ENCODE measurements around the gene SSC5D.

The SSC5D gene

DNA sequence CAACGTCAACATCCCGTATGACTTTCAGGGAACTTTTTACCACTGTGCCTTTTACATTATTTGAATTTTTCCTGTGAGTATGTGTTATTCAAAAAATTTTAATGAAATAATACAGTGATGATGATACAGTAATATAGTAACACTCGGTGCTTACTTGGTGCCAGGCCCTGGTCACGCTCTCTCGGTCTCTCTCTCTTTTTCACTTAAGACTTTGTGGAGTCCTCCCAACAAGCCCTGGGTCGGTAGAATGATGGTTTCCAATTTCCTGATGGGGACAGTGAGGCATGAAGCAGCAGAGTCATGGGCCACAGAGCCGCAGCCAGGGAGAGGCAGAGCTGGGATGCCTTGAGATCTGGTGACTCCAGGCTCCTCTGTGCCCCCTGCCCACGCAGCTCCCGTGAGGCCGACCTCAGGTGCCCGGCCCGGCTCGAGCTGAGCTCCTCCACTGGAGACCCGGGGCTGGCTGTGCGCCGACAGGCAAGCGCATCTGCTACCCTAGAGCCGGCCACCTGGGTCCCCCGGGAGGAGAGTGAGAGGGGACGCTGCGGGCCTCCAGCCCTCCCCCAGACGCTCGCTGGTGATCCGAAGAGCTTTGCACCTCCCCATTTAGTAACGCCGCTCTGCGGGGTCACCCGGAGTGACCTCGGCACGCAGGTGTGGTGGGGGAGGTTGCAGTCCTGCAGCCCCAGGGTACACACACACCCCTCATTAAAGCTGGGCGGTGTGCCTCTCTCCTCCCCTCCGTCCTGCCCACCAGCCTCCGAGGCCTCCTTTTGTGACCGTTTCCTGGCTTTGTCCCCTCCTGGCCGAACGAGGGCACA, 61.5 kb downstream of the SSC5D start:
- TF ChIP-seq TCF12 (IDR thresholded peaks at IDR 0.05; ENCODE audit: low read depth), result 0 out of 2 replicates have a peak, but pooled peaks have one; percentile 10
- TF ChIP-seq TEAD4 (IDR thresholded peaks at IDR 0.05), result peak; percentile 51; the same call in 1 of the 2 replicates
- TF ChIP-seq TAF1 (IDR thresholded peaks at IDR 0.05; ENCODE audit: low read depth), result no peak
- TF ChIP-seq NFIC (IDR thresholded peaks at IDR 0.05), result no peak
- TF ChIP-seq, protein P1, sequence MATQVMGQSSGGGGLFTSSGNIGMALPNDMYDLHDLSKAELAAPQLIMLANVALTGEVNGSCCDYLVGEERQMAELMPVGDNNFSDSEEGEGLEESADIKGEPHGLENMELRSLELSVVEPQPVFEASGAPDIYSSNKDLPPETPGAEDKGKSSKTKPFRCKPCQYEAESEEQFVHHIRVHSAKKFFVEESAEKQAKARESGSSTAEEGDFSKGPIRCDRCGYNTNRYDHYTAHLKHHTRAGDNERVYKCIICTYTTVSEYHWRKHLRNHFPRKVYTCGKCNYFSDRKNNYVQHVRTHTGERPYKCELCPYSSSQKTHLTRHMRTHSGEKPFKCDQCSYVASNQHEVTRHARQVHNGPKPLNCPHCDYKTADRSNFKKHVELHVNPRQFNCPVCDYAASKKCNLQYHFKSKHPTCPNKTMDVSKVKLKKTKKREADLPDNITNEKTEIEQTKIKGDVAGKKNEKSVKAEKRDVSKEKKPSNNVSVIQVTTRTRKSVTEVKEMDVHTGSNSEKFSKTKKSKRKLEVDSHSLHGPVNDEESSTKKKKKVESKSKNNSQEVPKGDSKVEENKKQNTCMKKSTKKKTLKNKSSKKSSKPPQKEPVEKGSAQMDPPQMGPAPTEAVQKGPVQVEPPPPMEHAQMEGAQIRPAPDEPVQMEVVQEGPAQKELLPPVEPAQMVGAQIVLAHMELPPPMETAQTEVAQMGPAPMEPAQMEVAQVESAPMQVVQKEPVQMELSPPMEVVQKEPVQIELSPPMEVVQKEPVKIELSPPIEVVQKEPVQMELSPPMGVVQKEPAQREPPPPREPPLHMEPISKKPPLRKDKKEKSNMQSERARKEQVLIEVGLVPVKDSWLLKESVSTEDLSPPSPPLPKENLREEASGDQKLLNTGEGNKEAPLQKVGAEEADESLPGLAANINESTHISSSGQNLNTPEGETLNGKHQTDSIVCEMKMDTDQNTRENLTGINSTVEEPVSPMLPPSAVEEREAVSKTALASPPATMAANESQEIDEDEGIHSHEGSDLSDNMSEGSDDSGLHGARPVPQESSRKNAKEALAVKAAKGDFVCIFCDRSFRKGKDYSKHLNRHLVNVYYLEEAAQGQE (IDR thresholded peaks at IDR 0.05; ENCODE audit: low read depth), result no peak
- TF ChIP-seq CEBPB (IDR thresholded peaks at IDR 0.05), result no peak
- TF ChIP-seq, protein P2, sequence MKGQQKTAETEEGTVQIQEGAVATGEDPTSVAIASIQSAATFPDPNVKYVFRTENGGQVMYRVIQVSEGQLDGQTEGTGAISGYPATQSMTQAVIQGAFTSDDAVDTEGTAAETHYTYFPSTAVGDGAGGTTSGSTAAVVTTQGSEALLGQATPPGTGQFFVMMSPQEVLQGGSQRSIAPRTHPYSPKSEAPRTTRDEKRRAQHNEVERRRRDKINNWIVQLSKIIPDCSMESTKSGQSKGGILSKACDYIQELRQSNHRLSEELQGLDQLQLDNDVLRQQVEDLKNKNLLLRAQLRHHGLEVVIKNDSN (IDR thresholded peaks at IDR 0.05), result no peak
- TF ChIP-seq, protein P3, sequence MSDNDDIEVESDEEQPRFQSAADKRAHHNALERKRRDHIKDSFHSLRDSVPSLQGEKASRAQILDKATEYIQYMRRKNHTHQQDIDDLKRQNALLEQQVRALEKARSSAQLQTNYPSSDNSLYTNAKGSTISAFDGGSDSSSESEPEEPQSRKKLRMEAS (IDR thresholded peaks at IDR 0.05), result 0 out of 2 replicates have a peak, but pooled peaks have one; percentile 6
- no peak for TF ChIP-seq RAD21 (IDR thresholded peaks at IDR 0.05; ENCODE audit: low read depth)
- TF ChIP-seq EP300 (IDR thresholded peaks at IDR 0.05; ENCODE audit: borderline replicate concordance), result no peak
- no peak; the same call in 1 of the 2 replicates for TF ChIP-seq ZBTB7A (IDR thresholded peaks at IDR 0.05; ENCODE audit: low read depth)
- no peak for TF ChIP-seq YY1 (IDR thresholded peaks at IDR 0.05; ENCODE audit: low read depth)
- no peak for TF ChIP-seq CREB1 (IDR thresholded peaks at IDR 0.05; ENCODE audit: low read depth)
- no peak for TF ChIP-seq EGR1 (IDR thresholded peaks at IDR 0.05)
- TF ChIP-seq FOXM1 (IDR thresholded peaks at IDR 0.05; ENCODE audit: borderline replicate concordance, low read depth), result no peak

DNA sequence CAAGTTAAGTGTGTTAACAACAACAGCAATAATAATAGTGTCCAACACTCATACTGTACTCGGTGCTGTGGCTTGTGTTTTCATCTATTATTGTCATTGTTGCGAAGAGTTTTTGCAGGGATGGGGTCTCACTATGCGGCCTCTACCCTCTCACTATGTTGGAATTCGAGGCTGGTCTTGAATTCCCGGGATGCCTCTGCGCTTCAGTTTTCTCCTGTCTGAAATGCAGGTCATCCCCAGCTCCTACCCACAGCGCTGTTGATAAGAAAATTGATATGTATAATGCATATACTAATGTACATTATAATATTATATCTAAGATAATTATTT, 62.0 kb downstream of the SSC5D start:
- TF ChIP-seq ZBTB7A (IDR thresholded peaks at IDR 0.05; ENCODE audit: low read depth) (no peak), TAF1 (IDR thresholded peaks at IDR 0.05; ENCODE audit: low read depth) (no peak), TEAD4 (IDR thresholded peaks at IDR 0.05) (no peak), RAD21 (IDR thresholded peaks at IDR 0.05; ENCODE audit: low read depth) (no peak), YY1 (IDR thresholded peaks at IDR 0.05; ENCODE audit: low read depth) (no peak), CEBPB (IDR thresholded peaks at IDR 0.05) (no peak), NFIC (IDR thresholded peaks at IDR 0.05) (no peak), EGR1 (IDR thresholded peaks at IDR 0.05) (no peak), TCF12 (IDR thresholded peaks at IDR 0.05; ENCODE audit: low read depth) (no peak), CREB1 (IDR thresholded peaks at IDR 0.05; ENCODE audit: low read depth) (no peak), FOXM1 (IDR thresholded peaks at IDR 0.05; ENCODE audit: borderline replicate concordance, low read depth) (no peak), EP300 (IDR thresholded peaks at IDR 0.05; ENCODE audit: borderline replicate concordance) (no peak)
- TF ChIP-seq, protein P1 (IDR thresholded peaks at IDR 0.05; ENCODE audit: low read depth), result no peak
- TF ChIP-seq, protein P3 (IDR thresholded peaks at IDR 0.05), result no peak
- TF ChIP-seq, protein P2 (IDR thresholded peaks at IDR 0.05), result no peak

DNA sequence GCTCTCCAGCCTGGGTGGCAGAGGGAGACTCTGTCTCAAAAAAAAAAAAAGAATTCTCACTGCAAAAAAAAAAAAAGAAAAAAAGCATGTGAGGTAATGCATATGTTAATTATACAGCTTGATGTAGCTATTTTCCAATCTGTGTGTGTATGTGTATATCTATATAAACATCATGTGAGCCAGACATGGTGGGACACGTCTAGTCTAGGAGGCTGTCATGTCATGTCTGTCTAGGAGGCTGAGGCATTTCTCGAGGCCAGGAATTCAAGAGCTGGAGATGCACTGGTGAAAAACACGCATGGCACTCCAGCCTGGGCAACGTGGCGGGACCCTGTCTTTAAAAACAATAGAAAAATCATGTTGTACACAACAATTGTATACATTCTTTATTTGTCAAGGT, 64.0 kb downstream of the SSC5D start:
- TF ChIP-seq, protein P2 (IDR thresholded peaks at IDR 0.05), result no peak
- TF ChIP-seq TAF1 (IDR thresholded peaks at IDR 0.05; ENCODE audit: low read depth) (no peak), CEBPB (IDR thresholded peaks at IDR 0.05) (no peak)
- TF ChIP-seq, protein P3 (IDR thresholded peaks at IDR 0.05), result no peak

DNA sequence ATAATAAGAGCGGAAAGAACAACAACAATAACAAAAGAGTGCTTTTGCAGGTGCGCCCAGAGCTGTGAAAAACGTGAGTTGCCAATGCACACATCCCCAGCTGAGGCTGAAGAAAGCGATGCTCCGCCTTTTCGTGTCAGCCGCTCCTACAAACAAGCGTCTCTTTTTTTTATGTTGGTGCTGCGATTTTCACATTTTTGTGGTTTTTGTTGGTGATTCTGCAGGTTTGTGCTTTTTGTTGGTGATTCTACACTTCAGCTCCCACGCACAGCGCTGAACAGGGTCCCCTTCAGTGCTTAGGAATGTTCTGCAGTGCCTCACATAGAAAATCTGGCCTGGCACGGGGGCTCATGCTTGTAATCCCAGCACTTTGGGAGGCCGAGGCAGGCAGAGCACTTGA, 64.4 kb downstream of the SSC5D start:
- TF ChIP-seq RAD21 (IDR thresholded peaks at IDR 0.05; ENCODE audit: low read depth), result no peak
- no peak for TF ChIP-seq YY1 (IDR thresholded peaks at IDR 0.05; ENCODE audit: low read depth)
- TF ChIP-seq, protein P1 (IDR thresholded peaks at IDR 0.05; ENCODE audit: low read depth), result no peak
- TF ChIP-seq, protein P2 (IDR thresholded peaks at IDR 0.05), result no peak

Measured in Ishikawa (cell line).